Caco-2 (cell line): ENCODE measurements around the gene SLC11A2. TPM values are rescaled to one million over a fixed set of nuclear protein-coding genes. Genes with fewer than 3 reads are reported as not detected.

ENCODE experiments used
- BruUV-seq: library from RNA; stranded (reverse); fragments of 400-500 nt; replicated peaks from 2 replicates; lab custom pipeline; 2021; lab: Mats Ljungman, UMichigan
- CTCF ChIA-PET: fragments of 300-600 bp; sonication (Branson Sonifier 250); formaldehyde crosslinking; loops from one replicate; lab custom pipeline; 2022; ENCODE audit warnings: antibody characterized with exemption; lab: Charles Lee
- POLR2A ChIA-PET: fragments of 300-600 bp; sonication (Branson Sonifier 250); formaldehyde crosslinking; loops from one replicate; lab custom pipeline; 2022; ENCODE audit warnings: antibody characterized with exemption; lab: Charles Lee
- DNase-seq, 2 experiments: peaks; one replicate each; pipeline versions ENCODE4 v3.0.0 to v3.0.0-alpha.2; 2020 to 2022
- H3K27me3 ChIP-seq: replicated peaks from 2 replicates; pipeline ENCODE4 v1.6.0; 2011; ENCODE audit warnings: low read length; ENCODE audit not compliant: control insufficient read depth, insufficient read depth
- H3K36me3 ChIP-seq: 2 replicates; pipeline ENCODE4 v1.5.1; 2011; ENCODE audit warnings: low read length; ENCODE audit not compliant: control insufficient read depth, insufficient read depth
- H3K4me1 ChIP-seq: fragments of 250-450 bp; sonication (Bioruptor Pico); 2 replicates; pipeline ENCODE4 v1.5.1; 2020; ENCODE audit warnings: mild to moderate bottlenecking
- H3K4me3 ChIP-seq: 2 replicates; pipeline ENCODE4 v1.5.1; 2011; ENCODE audit warnings: low read depth, mild to moderate bottlenecking, control low read depth, low read length
- H3K9me3 ChIP-seq: fragments of 250-450 bp; sonication (Bioruptor Pico); 2 replicates; pipeline ENCODE4 v1.5.1; 2020; ENCODE audit warnings: mild to moderate bottlenecking, moderate library complexity
- H3K27ac Mint-ChIP-seq: one replicate; pipeline ENCODE4 v1.8.0; 2022; ENCODE audit warnings: mixed read lengths; ENCODE audit not compliant: unreplicated experiment
- H3K27me3 Mint-ChIP-seq: one replicate; pipeline ENCODE4 v1.8.0; 2022; ENCODE audit warnings: mixed read lengths; ENCODE audit not compliant: insufficient read depth, unreplicated experiment
- H3K36me3 Mint-ChIP-seq: one replicate; pipeline ENCODE4 v1.8.0; 2022; ENCODE audit warnings: mild to moderate bottlenecking, mixed read lengths; ENCODE audit not compliant: insufficient read depth, unreplicated experiment
- H3K4me1 Mint-ChIP-seq: one replicate; pipeline ENCODE4 v1.8.0; 2022; ENCODE audit warnings: low read depth, mixed read lengths; ENCODE audit not compliant: unreplicated experiment
- H3K4me3 Mint-ChIP-seq: one replicate; pipeline ENCODE4 v1.8.0; 2022; ENCODE audit warnings: mild to moderate bottlenecking, moderate library complexity, mixed read lengths; ENCODE audit not compliant: unreplicated experiment
- H3K9me3 Mint-ChIP-seq: one replicate; pipeline ENCODE4 v1.8.0; 2022; ENCODE audit warnings: mixed read lengths; ENCODE audit not compliant: unreplicated experiment
- intact Hi-C: fragments of 100-400 bp; cut with micrococcal nuclease; formaldehyde crosslinking; loops from one replicate; pipeline ENCODE4 v1.10.0; 2022; ENCODE audit not compliant: unreplicated experiment
- total RNA-seq: library from RNA; stranded (reverse); gene quantifications from 2 replicates; pipeline ENCODE4 v1.2.3, GENCODE V29; 2022
- TF ChIP-seq, protein P1 (sequence below), 2 experiments: fragments of 200-600 bp in 1 of 2; IDR thresholded peaks; 1 replicate in 1 of 2; 2 replicates in 1 of 2; pipeline versions ENCODE4 v1.5.1 to v1.8.0; 2011 to 2022; ENCODE audit warnings: antibody characterized with exemption in 1 of 2, control low read depth in 1 of 2, inconsistent platforms in 1 of 2, low read depth in 1 of 2, low read length in 1 of 2, mild to moderate bottlenecking in 1 of 2, moderate library complexity in 1 of 2; ENCODE audit not compliant: insufficient read depth in 1 of 2, severe bottlenecking in 1 of 2, unreplicated experiment in 1 of 2

SLC11A2 gene
- total RNA-seq, 1 experiment from 2014 or later = 115 TPM

DNA sequence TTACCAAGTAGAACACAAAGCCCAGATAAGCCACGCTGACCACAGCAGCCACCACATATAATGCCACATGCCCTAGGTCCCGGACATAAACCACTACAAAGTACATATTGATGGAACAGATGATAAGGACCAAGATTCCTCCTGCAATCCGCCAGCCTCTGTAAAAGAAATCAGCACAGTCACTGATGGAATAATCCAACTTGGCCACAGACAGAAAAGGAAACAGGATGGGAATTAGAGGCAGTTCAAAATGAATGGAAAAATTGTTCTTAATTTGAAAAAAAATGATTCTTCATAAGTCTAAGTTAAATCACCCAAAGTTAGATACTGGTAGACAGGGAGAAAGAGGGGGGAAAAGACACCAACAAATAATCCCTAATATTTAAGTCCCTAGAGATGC is 35.4 kb downstream of the SLC11A2 start:
- no peak overlapping the region for H3K27ac Mint-ChIP-seq
- Histone ChIP-seq H3K9me3 (no peaks in the 10 kb centered on the region), H3K4me3 (no peak overlapping the region), H3K4me1 (no peaks in the 10 kb centered on the region), H3K27me3 (no peaks in the 10 kb centered on the region), H3K36me3 (peaks cover 6% of the 10 kb centered on the region)
- no peaks in the 10 kb centered on the region for H3K9me3 Mint-ChIP-seq
- no peak for DNase-seq
- TF ChIP-seq, protein P1, sequence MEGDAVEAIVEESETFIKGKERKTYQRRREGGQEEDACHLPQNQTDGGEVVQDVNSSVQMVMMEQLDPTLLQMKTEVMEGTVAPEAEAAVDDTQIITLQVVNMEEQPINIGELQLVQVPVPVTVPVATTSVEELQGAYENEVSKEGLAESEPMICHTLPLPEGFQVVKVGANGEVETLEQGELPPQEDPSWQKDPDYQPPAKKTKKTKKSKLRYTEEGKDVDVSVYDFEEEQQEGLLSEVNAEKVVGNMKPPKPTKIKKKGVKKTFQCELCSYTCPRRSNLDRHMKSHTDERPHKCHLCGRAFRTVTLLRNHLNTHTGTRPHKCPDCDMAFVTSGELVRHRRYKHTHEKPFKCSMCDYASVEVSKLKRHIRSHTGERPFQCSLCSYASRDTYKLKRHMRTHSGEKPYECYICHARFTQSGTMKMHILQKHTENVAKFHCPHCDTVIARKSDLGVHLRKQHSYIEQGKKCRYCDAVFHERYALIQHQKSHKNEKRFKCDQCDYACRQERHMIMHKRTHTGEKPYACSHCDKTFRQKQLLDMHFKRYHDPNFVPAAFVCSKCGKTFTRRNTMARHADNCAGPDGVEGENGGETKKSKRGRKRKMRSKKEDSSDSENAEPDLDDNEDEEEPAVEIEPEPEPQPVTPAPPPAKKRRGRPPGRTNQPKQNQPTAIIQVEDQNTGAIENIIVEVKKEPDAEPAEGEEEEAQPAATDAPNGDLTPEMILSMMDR (IDR thresholded peaks at IDR 0.05; ENCODE audit: insufficient read depth in 1 of 2, low read depth in 1 of 2, low read length in 1 of 2, severe bottlenecking in 1 of 2, unreplicated experiment in 1 of 2) = no peak
- no TSS peak for BruUV-seq
- CTCF ChIA-PET = no interaction called here
- H3K4me1 Mint-ChIP-seq = peaks cover 8% of the 10 kb centered on the region
- POLR2A ChIA-PET = no interaction called here
- H3K36me3 Mint-ChIP-seq = peaks cover 86% of the 10 kb centered on the region
- H3K4me3 Mint-ChIP-seq = no peak overlapping the region
- intact Hi-C loops = no loop called here
- no peaks in the 10 kb centered on the region for H3K27me3 Mint-ChIP-seq

DNA sequence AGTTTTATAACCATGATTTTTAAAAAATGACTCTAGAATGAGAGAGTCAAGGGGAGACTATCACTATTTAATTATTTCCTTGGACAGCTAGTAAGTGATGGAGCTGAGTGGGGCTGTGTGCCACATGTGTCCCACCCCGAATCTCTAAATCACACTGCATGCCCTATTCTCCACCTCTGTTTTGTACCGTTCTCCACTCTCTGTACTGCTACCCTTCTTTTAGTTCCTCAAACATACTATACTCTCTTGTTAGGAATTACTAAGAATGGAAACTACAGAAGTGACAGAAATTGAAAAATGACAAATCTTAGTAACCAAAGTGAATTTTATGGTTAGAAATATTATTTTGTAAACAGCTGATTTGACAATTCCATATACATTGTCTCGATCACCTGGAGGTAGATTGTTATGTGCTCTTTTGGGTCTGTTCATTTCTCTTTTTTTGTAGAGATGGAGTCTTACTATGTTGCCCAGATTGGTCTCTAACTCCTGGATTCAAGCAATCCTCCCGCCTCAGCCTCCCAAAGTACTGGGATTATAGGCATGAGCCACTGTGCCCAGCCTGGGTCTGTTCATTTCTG is 35.9 kb downstream of the SLC11A2 start:
- H3K27me3 ChIP-seq = no peaks in the 10 kb centered on the region
- Mint-ChIP-seq H3K9me3 (no peaks in the 10 kb centered on the region), H3K4me3 (no peak overlapping the region), H3K27me3 (no peaks in the 10 kb centered on the region), H3K36me3 (peaks cover 81% of the 10 kb centered on the region), H3K4me1 (peaks cover 9% of the 10 kb centered on the region), H3K27ac (no peak overlapping the region)
- DNase-seq = no peak
- no peaks in the 10 kb centered on the region for H3K9me3 ChIP-seq
- H3K36me3 ChIP-seq = peaks cover 6% of the 10 kb centered on the region
- intact Hi-C loops = no loop called here
- BruUV-seq = no TSS peak
- H3K4me3 ChIP-seq = no peak overlapping the region
- no peaks in the 10 kb centered on the region for H3K4me1 ChIP-seq
- ChIA-PET CTCF (no interaction called here), POLR2A (no interaction called here)
- TF ChIP-seq, protein P1 (IDR thresholded peaks at IDR 0.05; ENCODE audit: insufficient read depth in 1 of 2, low read depth in 1 of 2, low read length in 1 of 2, severe bottlenecking in 1 of 2, unreplicated experiment in 1 of 2) = no peak

DNA sequence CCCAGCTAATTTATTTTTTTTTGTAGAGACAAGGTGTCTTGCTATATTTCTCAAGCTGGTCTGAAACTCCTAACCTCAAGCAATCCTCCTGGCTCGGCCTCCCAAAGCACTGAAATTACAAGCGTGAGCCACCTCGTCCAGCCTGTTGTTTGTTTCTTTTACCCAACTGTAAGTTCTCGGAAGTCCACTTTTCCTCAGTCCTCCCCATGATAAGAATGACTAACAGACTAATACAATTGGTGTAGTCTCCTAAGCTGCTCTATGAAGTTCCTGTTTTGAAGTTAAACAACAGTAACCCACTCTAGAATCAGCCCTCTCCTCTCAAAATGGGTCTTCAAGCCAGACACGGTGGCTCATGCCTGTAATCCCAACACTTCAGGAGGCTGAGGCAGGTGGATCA is 37.3 kb downstream of the SLC11A2 start:
- Mint-ChIP-seq H3K27me3 (no peaks in the 10 kb centered on the region), H3K4me1 (peaks cover 16% of the 10 kb centered on the region), H3K9me3 (no peaks in the 10 kb centered on the region), H3K4me3 (no peak overlapping the region), H3K36me3 (peaks cover 67% of the 10 kb centered on the region), H3K27ac (no peak overlapping the region)
- intact Hi-C loops = loop anchor here (5.0 kb wide), 2 partner anchors 363 to 487 kb away; partner anchors contain the start of gene DIP2B
- TF ChIP-seq, protein P1 (IDR thresholded peaks at IDR 0.05; ENCODE audit: insufficient read depth in 1 of 2, low read depth in 1 of 2, low read length in 1 of 2, severe bottlenecking in 1 of 2, unreplicated experiment in 1 of 2) = no peak
- no peak for DNase-seq
- Histone ChIP-seq H3K9me3 (no peaks in the 10 kb centered on the region), H3K36me3 (peaks cover 6% of the 10 kb centered on the region), H3K4me3 (no peak overlapping the region), H3K4me1 (no peaks in the 10 kb centered on the region), H3K27me3 (no peaks in the 10 kb centered on the region)
- no TSS peak for BruUV-seq
- ChIA-PET CTCF (interaction anchor here (1.4 kb wide), 1 partner anchor 134 kb away, joined by 3 read pairs; no protein-coding TSS in a partner anchor), POLR2A (interaction anchor here (0.6 kb wide), 1 partner anchor 531 kb away, joined by 4 read pairs; no protein-coding TSS in a partner anchor)
